Smooth muscle cell (in vitro differentiated cells): ENCODE data around the gene SLC2A5. TPM values are rescaled to one million over a fixed set of nuclear protein-coding genes. Genes with fewer than 3 reads are reported as not detected.

Source experiments
- DNase-seq: peaks from one replicate; lab custom pipeline; 2025; ENCODE audit not compliant: unreplicated experiment; lab: John Stamatoyannopoulos, UW
- H2AFZ ChIP-seq: fragments of 200-600 bp; sonication (generic); 2 replicates; pipeline ENCODE4 v1.6.0; 2016; ENCODE audit warnings: antibody characterized with exemption, low read depth, mild to moderate bottlenecking
- H3F3A ChIP-seq: fragments of 200-600 bp; sonication (generic); 2 replicates; pipeline ENCODE4 v1.6.0; 2017; ENCODE audit warnings: antibody characterized with exemption, low read depth
- H3K27ac ChIP-seq: fragments of 200-600 bp; sonication (generic); 2 replicates; pipeline ENCODE4 v1.5.1; 2016; ENCODE audit warnings: low read depth, mild to moderate bottlenecking
- H3K27me3 ChIP-seq: fragments of 200-600 bp; sonication (generic); 2 replicates; pipeline ENCODE4 v1.6.1; 2016; ENCODE audit warnings: low read depth, mild to moderate bottlenecking
- H3K36me3 ChIP-seq: fragments of 200-600 bp; sonication (generic); 2 replicates; pipeline ENCODE4 v1.5.1; 2016; ENCODE audit warnings: low read depth
- H3K4me1 ChIP-seq: fragments of 200-600 bp; sonication (generic); 2 replicates; pipeline ENCODE4 v1.5.1; 2016; ENCODE audit warnings: low read depth
- H3K4me2 ChIP-seq: fragments of 200-600 bp; sonication (generic); 2 replicates; pipeline ENCODE4 v1.6.0; 2016; ENCODE audit warnings: mild to moderate bottlenecking
- H3K4me3 ChIP-seq: fragments of 200-600 bp; sonication (generic); 2 replicates; pipeline ENCODE4 v1.5.1; 2016; ENCODE audit warnings: mild to moderate bottlenecking
- H3K79me2 ChIP-seq: fragments of 200-600 bp; sonication (generic); 2 replicates; pipeline ENCODE4 v1.6.0; 2016; ENCODE audit warnings: low read depth, mild to moderate bottlenecking
- H3K9ac ChIP-seq: fragments of 200-600 bp; sonication (generic); 2 replicates; pipeline ENCODE4 v1.6.0; 2016; ENCODE audit warnings: low read depth
- H3K9me3 ChIP-seq: fragments of 200-600 bp; sonication (generic); replicated peaks from 2 replicates; pipeline ENCODE4 v1.5.1; 2016; ENCODE audit warnings: low read depth
- H4K20me1 ChIP-seq: fragments of 200-600 bp; sonication (generic); 2 replicates; pipeline ENCODE4 v1.6.0; 2016; ENCODE audit warnings: low read depth
- WGBS: methylation state at CpG from one replicate; pipeline ENCODE4 v1.1.7; 2016; ENCODE audit warnings: low lambda C conversion rate; 5-methylcytosine and 5-hydroxymethylcytosine counted together
- polyA plus RNA-seq: library from polyadenylated mRNA; unstranded; fragments of >200 nt; fragmentation: Nextera tagmentation; extraction: Ambion mirVana; gene quantifications from 2 replicates; pipeline ENCODE4 v1.2.1, GENCODE V29; 2016
- total RNA-seq: library from RNA; depleted of rRNA; stranded (reverse); fragments of >200 nt; gene quantifications from 2 replicates; pipeline ENCODE4 v1.2.3, GENCODE V29; 2014
- TF ChIP-seq, protein P1 (sequence below): fragments of 200-600 bp; sonication (generic); IDR thresholded peaks from 2 replicates; pipeline ENCODE4 v1.5.1; 2017; ENCODE audit warnings: borderline replicate concordance, mild to moderate bottlenecking, antibody characterized with exemption; ENCODE audit not compliant: insufficient read depth, poor library complexity, severe bottlenecking

The SLC2A5 gene, protein sequence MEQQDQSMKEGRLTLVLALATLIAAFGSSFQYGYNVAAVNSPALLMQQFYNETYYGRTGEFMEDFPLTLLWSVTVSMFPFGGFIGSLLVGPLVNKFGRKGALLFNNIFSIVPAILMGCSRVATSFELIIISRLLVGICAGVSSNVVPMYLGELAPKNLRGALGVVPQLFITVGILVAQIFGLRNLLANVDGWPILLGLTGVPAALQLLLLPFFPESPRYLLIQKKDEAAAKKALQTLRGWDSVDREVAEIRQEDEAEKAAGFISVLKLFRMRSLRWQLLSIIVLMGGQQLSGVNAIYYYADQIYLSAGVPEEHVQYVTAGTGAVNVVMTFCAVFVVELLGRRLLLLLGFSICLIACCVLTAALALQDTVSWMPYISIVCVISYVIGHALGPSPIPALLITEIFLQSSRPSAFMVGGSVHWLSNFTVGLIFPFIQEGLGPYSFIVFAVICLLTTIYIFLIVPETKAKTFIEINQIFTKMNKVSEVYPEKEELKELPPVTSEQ
- total RNA-seq = 0.04 and 0.09 TPM in 2 replicates
- polyA plus RNA-seq = not detected in 2 replicates

DNA sequence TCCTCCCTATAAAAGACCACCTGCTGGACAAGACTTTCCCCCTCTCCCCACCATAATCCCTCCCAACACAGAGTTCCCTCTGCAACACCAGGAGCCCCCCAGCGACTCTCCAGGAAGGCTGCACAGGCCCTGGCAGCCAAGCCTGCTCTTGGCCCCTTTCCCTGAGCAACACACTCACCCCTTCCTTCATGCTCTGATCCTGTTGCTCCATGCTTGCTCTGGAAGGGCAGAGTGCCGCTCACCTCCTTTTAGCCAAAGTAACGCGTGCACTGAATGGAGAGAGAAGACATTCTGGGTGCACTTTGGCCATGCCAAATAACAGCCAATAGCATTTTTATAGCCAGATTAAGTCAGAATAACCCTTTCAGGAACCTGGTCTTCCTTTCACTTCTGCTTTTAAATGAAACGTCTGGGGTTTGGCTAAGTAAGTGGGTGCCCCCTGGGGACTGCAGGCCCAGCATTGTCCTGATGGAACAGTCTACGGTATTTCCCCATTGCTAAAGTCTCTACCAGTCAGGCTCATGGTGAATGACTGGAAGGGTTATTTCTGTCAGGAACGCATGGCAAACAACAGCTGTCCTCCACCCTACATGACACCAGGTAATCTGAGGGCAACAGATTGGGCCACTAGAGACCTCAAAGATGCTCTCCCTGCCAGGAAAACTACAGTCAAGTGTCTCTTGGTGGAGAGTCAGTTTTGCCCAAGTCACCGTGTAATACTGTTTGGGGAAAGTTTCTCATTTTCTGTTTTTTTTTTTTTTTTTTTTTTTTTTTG is at the start of gene SLC2A5:
SLC2A5 (minus strand) TSS at position 310 of the 775 bp plus-strand sequence; CDS start at position 211, 99 bp downstream.
- H3K27ac ChIP-seq = no peak within 1 kb of the TSS
- no peaks in the 10 kb centered on the region for H3K27me3 ChIP-seq
- TF ChIP-seq, protein P1, sequence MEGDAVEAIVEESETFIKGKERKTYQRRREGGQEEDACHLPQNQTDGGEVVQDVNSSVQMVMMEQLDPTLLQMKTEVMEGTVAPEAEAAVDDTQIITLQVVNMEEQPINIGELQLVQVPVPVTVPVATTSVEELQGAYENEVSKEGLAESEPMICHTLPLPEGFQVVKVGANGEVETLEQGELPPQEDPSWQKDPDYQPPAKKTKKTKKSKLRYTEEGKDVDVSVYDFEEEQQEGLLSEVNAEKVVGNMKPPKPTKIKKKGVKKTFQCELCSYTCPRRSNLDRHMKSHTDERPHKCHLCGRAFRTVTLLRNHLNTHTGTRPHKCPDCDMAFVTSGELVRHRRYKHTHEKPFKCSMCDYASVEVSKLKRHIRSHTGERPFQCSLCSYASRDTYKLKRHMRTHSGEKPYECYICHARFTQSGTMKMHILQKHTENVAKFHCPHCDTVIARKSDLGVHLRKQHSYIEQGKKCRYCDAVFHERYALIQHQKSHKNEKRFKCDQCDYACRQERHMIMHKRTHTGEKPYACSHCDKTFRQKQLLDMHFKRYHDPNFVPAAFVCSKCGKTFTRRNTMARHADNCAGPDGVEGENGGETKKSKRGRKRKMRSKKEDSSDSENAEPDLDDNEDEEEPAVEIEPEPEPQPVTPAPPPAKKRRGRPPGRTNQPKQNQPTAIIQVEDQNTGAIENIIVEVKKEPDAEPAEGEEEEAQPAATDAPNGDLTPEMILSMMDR = no peak
- DNase-seq = no peak
- no peak within 1 kb of the TSS for H3K9ac ChIP-seq
- no peaks in the 10 kb centered on the region for H3K36me3 ChIP-seq
- peaks cover 6% of the 10 kb centered on the region for H3K4me1 ChIP-seq
- no peak within 1 kb of the TSS for H3K4me3 ChIP-seq
- H3K4me2 ChIP-seq = no peak within 1 kb of the TSS
- H3K9me3 ChIP-seq = no peaks in the 10 kb centered on the region
- H3F3A ChIP-seq = no peaks in the 10 kb centered on the region
- WGBS = 89% methylated on average over 8 of the region's 8 CpGs
- H4K20me1 ChIP-seq = no peaks in the 10 kb centered on the region
- H3K79me2 ChIP-seq = no peaks in the 10 kb centered on the region
- no peak within 1 kb of the TSS for H2AFZ ChIP-seq

DNA sequence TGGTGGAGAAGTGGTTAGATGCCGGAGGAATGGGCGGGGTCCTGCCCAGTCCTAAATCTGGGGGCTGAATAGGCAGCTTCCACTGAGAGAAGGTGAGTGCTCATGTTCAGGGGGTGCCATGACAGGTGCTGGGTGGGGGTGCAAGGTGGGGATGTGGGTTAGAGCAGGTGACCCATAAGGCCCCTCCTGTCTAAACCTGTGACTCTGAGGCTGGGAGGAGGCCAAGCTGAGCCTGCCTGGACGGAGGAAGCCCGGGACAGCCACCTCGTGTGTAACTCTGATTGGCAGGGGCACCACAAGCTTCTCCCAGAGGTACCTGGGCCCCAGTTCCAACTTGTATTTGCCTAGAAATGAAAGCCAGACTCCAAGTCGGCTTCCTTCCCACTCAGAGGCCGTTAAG is 48.8 kb upstream of the SLC2A5 start:
- TF ChIP-seq, protein P1 = no peak
- Histone ChIP-seq H3K9ac (no peak overlapping the region), H3K4me1 (no peaks in the 10 kb centered on the region), H3K4me3 (no peak overlapping the region), H4K20me1 (no peaks in the 10 kb centered on the region), H3K79me2 (no peaks in the 10 kb centered on the region), H3K36me3 (no peaks in the 10 kb centered on the region), H3K27me3 (no peaks in the 10 kb centered on the region), H3K27ac (no peak overlapping the region), H3K4me2 (no peak overlapping the region), H3F3A (no peaks in the 10 kb centered on the region), H2AFZ (no peak overlapping the region), H3K9me3 (no peaks in the 10 kb centered on the region)
- WGBS = 93% methylated on average over 7 of the region's 7 CpGs
- DNase-seq = no peak

DNA sequence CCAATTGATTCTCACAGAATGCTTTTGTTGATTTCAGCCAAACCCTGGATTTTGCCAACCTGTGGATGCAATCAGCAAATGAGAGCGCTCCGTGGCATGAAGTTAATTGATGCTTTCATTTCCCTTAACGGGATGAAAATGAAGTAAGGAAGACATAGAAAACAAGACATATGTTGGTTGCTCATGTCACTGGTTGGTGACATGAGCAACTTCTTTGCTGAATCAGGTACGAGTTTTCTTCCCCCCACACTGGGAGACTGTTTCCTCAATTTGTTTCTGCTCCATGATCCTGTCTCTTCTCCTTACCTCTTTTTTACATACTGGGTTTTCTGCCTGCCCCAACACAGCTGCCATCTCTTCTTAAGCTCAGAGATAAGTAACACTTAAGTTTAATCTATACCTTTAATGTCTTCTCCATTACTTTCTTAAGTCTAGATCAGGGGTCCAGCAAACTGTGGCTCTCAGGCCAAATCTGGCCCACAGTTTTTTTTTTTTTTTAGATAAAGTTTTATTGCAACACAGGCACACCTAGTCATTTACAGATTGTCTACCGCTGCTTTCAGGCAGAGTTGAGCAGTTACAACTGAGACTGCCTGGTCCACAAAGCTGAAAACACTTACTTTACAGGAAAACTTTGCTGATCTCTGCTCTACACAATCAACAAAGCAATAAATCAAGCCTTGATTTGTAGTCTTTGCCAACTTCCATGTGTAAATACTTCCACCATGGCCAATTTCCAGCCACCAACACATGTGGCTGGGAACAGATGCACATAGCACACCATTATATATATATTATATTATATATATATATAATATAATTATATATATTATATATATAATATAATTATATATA is 46.1 kb upstream of the SLC2A5 start:
- Histone ChIP-seq H3K27ac (no peak overlapping the region), H2AFZ (no peak overlapping the region), H3K4me1 (no peaks in the 10 kb centered on the region), H3K9me3 (no peaks in the 10 kb centered on the region), H3K27me3 (no peaks in the 10 kb centered on the region), H3K36me3 (no peaks in the 10 kb centered on the region), H4K20me1 (no peaks in the 10 kb centered on the region), H3K4me2 (no peak overlapping the region), H3K79me2 (no peaks in the 10 kb centered on the region), H3F3A (no peaks in the 10 kb centered on the region), H3K9ac (no peak overlapping the region), H3K4me3 (no peak overlapping the region)
- 83% methylated on average over 5 of the region's 5 CpGs for WGBS
- DNase-seq = no peak
- TF ChIP-seq, protein P1 = no peak
